ENCODE measurements around the gene UTS2B.

Gene UTS2B

DNA sequence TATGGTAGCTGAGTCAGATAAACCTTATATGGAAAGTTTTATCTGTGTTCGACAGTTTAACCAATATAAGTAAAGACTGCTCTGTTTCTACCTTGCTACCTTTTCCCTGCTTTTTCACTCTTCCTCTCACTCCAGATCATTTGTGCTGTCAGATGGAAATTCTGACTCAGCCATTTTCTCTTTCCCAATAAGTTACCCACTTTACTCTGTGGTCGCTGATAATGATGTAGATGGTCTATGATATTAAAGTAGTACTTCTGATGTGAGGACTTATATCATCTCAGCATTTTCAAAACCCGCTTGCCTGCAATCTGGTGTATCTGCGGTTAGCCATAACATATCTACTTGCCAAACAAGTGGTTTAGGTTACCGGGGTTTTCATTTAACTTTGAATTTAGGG is 15.0 kb upstream of the UTS2B start:
- H2AFZ ChIP-seq (ENCODE audit: low read length), result no peak overlapping the region
- H3K27me3 ChIP-seq (ENCODE audit: insufficient read depth, low read length, poor library complexity, severe bottlenecking), result no peaks in the 10 kb centered on the region
- H3K9ac ChIP-seq (ENCODE audit: low read depth, low read length, poor library complexity, severe bottlenecking), result no peak overlapping the region
- H3K79me2 ChIP-seq (ENCODE audit: insufficient read depth, low read length), result no peaks in the 10 kb centered on the region
- H3K36me3 ChIP-seq (ENCODE audit: insufficient read depth, low read length), result no peaks in the 10 kb centered on the region
- no peak overlapping the region for H3K4me2 ChIP-seq (ENCODE audit: low read depth, low read length, poor library complexity, severe bottlenecking)
- H3K4me3 ChIP-seq (ENCODE audit: low read length, poor library complexity, severe bottlenecking), result no peak overlapping the region
- no peak for TF ChIP-seq EZH2phosphoT487 (IDR thresholded peaks at IDR 0.05; ENCODE audit: borderline replicate concordance)
- TF ChIP-seq, protein P1, sequence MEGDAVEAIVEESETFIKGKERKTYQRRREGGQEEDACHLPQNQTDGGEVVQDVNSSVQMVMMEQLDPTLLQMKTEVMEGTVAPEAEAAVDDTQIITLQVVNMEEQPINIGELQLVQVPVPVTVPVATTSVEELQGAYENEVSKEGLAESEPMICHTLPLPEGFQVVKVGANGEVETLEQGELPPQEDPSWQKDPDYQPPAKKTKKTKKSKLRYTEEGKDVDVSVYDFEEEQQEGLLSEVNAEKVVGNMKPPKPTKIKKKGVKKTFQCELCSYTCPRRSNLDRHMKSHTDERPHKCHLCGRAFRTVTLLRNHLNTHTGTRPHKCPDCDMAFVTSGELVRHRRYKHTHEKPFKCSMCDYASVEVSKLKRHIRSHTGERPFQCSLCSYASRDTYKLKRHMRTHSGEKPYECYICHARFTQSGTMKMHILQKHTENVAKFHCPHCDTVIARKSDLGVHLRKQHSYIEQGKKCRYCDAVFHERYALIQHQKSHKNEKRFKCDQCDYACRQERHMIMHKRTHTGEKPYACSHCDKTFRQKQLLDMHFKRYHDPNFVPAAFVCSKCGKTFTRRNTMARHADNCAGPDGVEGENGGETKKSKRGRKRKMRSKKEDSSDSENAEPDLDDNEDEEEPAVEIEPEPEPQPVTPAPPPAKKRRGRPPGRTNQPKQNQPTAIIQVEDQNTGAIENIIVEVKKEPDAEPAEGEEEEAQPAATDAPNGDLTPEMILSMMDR (conservative IDR thresholded peaks at IDR 0.05; ENCODE audit: low read length), result no peak
- H3K4me1 ChIP-seq (ENCODE audit: insufficient read depth, low read length, poor library complexity, severe bottlenecking), result no peaks in the 10 kb centered on the region
- H3K9me3 ChIP-seq (ENCODE audit: insufficient read depth, low read depth, low read length), result no peaks in the 10 kb centered on the region
- no peaks in the 10 kb centered on the region for H3F3A ChIP-seq (ENCODE audit: low read depth)
- H4K20me1 ChIP-seq (ENCODE audit: insufficient read depth, low read length, poor library complexity, severe bottlenecking), result no peaks in the 10 kb centered on the region
- no peaks in the 10 kb centered on the region for H3K9me2 ChIP-seq (replicated peaks; ENCODE audit: low read depth, low read length)

DNA sequence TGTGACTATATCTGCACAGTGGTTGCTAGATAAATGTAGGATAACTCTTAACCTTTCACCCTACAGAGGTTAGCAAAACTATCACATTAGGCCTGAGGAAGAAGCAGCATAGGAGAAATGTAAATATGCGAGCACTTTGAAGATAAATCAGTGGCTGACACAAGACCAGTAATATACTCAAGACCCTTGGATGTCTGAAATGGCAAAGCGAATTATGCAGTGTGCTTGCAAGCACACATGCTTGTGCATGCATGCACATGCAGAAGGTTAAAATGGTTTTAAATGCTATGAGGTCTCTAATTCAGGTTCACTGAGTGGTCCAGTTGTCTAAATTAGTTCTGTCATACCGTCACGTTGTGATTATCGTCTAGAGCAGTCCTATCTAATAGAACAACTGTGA is 13.6 kb upstream of the UTS2B start:
- Histone ChIP-seq H3K27me3 (ENCODE audit: insufficient read depth, low read length, poor library complexity, severe bottlenecking) (no peaks in the 10 kb centered on the region), H3K9me3 (ENCODE audit: insufficient read depth, low read depth, low read length) (no peaks in the 10 kb centered on the region), H3K36me3 (ENCODE audit: insufficient read depth, low read length) (no peaks in the 10 kb centered on the region), H3K4me1 (ENCODE audit: insufficient read depth, low read length, poor library complexity, severe bottlenecking) (no peaks in the 10 kb centered on the region), H4K20me1 (ENCODE audit: insufficient read depth, low read length, poor library complexity, severe bottlenecking) (no peaks in the 10 kb centered on the region), H3F3A (ENCODE audit: low read depth) (no peaks in the 10 kb centered on the region), H3K4me2 (ENCODE audit: low read depth, low read length, poor library complexity, severe bottlenecking) (no peak overlapping the region), H3K79me2 (ENCODE audit: insufficient read depth, low read length) (no peaks in the 10 kb centered on the region), H2AFZ (ENCODE audit: low read length) (no peak overlapping the region), H3K9me2 (replicated peaks; ENCODE audit: low read depth, low read length) (no peaks in the 10 kb centered on the region), H3K4me3 (ENCODE audit: low read length, poor library complexity, severe bottlenecking) (no peak overlapping the region), H3K9ac (ENCODE audit: low read depth, low read length, poor library complexity, severe bottlenecking) (no peak overlapping the region)
- no peak for TF ChIP-seq EZH2phosphoT487 (IDR thresholded peaks at IDR 0.05; ENCODE audit: borderline replicate concordance)
- TF ChIP-seq, protein P1 (conservative IDR thresholded peaks at IDR 0.05; ENCODE audit: low read length), result no peak

DNA sequence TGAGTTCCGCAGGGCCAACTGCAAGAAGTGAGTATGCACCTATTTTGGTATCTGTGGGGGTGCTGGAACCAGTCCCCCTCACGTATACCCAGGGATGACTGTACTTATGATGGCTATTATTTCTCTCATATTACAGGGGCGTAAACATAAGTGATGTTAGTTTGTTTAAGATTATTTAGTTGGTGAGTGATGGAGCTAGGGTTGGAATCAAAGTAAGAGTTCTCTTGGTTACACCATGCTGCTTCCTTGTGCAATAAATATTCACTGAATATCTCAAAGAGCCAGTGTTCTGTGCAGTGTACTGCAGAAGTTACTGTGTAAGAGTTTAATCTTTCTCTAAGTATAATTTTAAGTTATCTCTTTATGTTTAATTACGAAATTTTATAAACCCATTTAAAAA is 12.8 kb upstream of the UTS2B start:
- H3K9me3 ChIP-seq (ENCODE audit: insufficient read depth, low read depth, low read length), result no peaks in the 10 kb centered on the region
- no peaks in the 10 kb centered on the region for H3K27me3 ChIP-seq (ENCODE audit: insufficient read depth, low read length, poor library complexity, severe bottlenecking)
- no peak overlapping the region for H3K4me3 ChIP-seq (ENCODE audit: low read length, poor library complexity, severe bottlenecking)
- no peaks in the 10 kb centered on the region for H4K20me1 ChIP-seq (ENCODE audit: insufficient read depth, low read length, poor library complexity, severe bottlenecking)
- no peaks in the 10 kb centered on the region for H3K36me3 ChIP-seq (ENCODE audit: insufficient read depth, low read length)
- no peaks in the 10 kb centered on the region for H3F3A ChIP-seq (ENCODE audit: low read depth)
- H3K4me2 ChIP-seq (ENCODE audit: low read depth, low read length, poor library complexity, severe bottlenecking), result no peak overlapping the region
- TF ChIP-seq, protein P1 (conservative IDR thresholded peaks at IDR 0.05; ENCODE audit: low read length), result no peak
- TF ChIP-seq EZH2phosphoT487 (IDR thresholded peaks at IDR 0.05; ENCODE audit: borderline replicate concordance), result no peak
- H3K9me2 ChIP-seq (replicated peaks; ENCODE audit: low read depth, low read length), result no peaks in the 10 kb centered on the region
- H3K4me1 ChIP-seq (ENCODE audit: insufficient read depth, low read length, poor library complexity, severe bottlenecking), result no peaks in the 10 kb centered on the region
- H3K9ac ChIP-seq (ENCODE audit: low read depth, low read length, poor library complexity, severe bottlenecking), result no peak overlapping the region
- no peak overlapping the region for H2AFZ ChIP-seq (ENCODE audit: low read length)
- no peaks in the 10 kb centered on the region for H3K79me2 ChIP-seq (ENCODE audit: insufficient read depth, low read length)

Data from Loucy (cell line).